ENCODE data around the gene SPTBN1.

SPTBN1 gene

GRCh38 chr2:54676656-54677055, 220.5 kb downstream of the SPTBN1 start:
- TF ChIP-seq RAD21 (IDR thresholded peaks at IDR 0.05; ENCODE audit: low read depth): no peak

GRCh38 chr2:54677476-54678265, 221.5 kb downstream of the SPTBN1 start:
- TF ChIP-seq EP300 (IDR thresholded peaks at IDR 0.05; ENCODE audit: borderline replicate concordance): no peak
- TF ChIP-seq EGR1 (IDR thresholded peaks at IDR 0.05): no peak

- TF ChIP-seq RAD21 (IDR thresholded peaks at IDR 0.05; ENCODE audit: low read depth) (no peak), TEAD4 (IDR thresholded peaks at IDR 0.05) (no peak), FOXM1 (IDR thresholded peaks at IDR 0.05; ENCODE audit: borderline replicate concordance, low read depth) (no peak), REST (IDR thresholded peaks at IDR 0.05; ENCODE audit: low read depth) (no peak), EP300 (IDR thresholded peaks at IDR 0.05; ENCODE audit: borderline replicate concordance) (no peak), USF1 (IDR thresholded peaks at IDR 0.05) (no peak), TAF1 (IDR thresholded peaks at IDR 0.05; ENCODE audit: low read depth) (no peak), CEBPB (IDR thresholded peaks at IDR 0.05) (no peak)
Measured at GRCh38 chr2:54678719-54679118, 222.6 kb downstream of the SPTBN1 start.

- no peak for TF ChIP-seq CREB1 (IDR thresholded peaks at IDR 0.05; ENCODE audit: low read depth)
- no peak for TF ChIP-seq USF1 (IDR thresholded peaks at IDR 0.05)
- TF ChIP-seq CEBPB (IDR thresholded peaks at IDR 0.05): no peak
- TF ChIP-seq TAF1 (IDR thresholded peaks at IDR 0.05; ENCODE audit: low read depth): no peak
- no peak for TF ChIP-seq ZBTB7A (IDR thresholded peaks at IDR 0.05; ENCODE audit: low read depth)
- TF ChIP-seq FOXM1 (IDR thresholded peaks at IDR 0.05; ENCODE audit: borderline replicate concordance, low read depth): no peak
- no peak for TF ChIP-seq EGR1 (IDR thresholded peaks at IDR 0.05)
- TF ChIP-seq RAD21 (IDR thresholded peaks at IDR 0.05; ENCODE audit: low read depth): no peak
Measured at GRCh38 chr2:54680397-54681041, 224.4 kb downstream of the SPTBN1 start.

GRCh38 chr2:54681416-54681815, 225.3 kb downstream of the SPTBN1 start:
- TF ChIP-seq NFIC (IDR thresholded peaks at IDR 0.05) (no peak), YY1 (IDR thresholded peaks at IDR 0.05; ENCODE audit: low read depth) (no peak), MAX (IDR thresholded peaks at IDR 0.05) (no peak), EP300 (IDR thresholded peaks at IDR 0.05; ENCODE audit: borderline replicate concordance) (no peak), TCF12 (IDR thresholded peaks at IDR 0.05; ENCODE audit: low read depth) (no peak), CEBPB (IDR thresholded peaks at IDR 0.05) (no peak), REST (IDR thresholded peaks at IDR 0.05; ENCODE audit: low read depth) (no peak), CREB1 (IDR thresholded peaks at IDR 0.05; ENCODE audit: low read depth) (no peak)

GRCh38 chr2:54683596-54683995, 227.5 kb downstream of the SPTBN1 start:
- TF ChIP-seq REST (IDR thresholded peaks at IDR 0.05; ENCODE audit: low read depth) (no peak), EGR1 (IDR thresholded peaks at IDR 0.05) (no peak), RAD21 (IDR thresholded peaks at IDR 0.05; ENCODE audit: low read depth) (no peak), MAX (IDR thresholded peaks at IDR 0.05) (no peak), TCF12 (IDR thresholded peaks at IDR 0.05; ENCODE audit: low read depth) (no peak), CREB1 (IDR thresholded peaks at IDR 0.05; ENCODE audit: low read depth) (no peak), TAF1 (IDR thresholded peaks at IDR 0.05; ENCODE audit: low read depth) (no peak), YY1 (IDR thresholded peaks at IDR 0.05; ENCODE audit: low read depth) (no peak), FOXM1 (IDR thresholded peaks at IDR 0.05; ENCODE audit: borderline replicate concordance, low read depth) (no peak), TEAD4 (IDR thresholded peaks at IDR 0.05) (no peak), ZBTB7A (IDR thresholded peaks at IDR 0.05; ENCODE audit: low read depth) (no peak), USF1 (IDR thresholded peaks at IDR 0.05) (no peak), EP300 (IDR thresholded peaks at IDR 0.05; ENCODE audit: borderline replicate concordance) (no peak), CEBPB (IDR thresholded peaks at IDR 0.05) (no peak), NFIC (IDR thresholded peaks at IDR 0.05) (no peak)
